Fibroblast of the aortic adventitia (primary cell): ENCODE results near the gene CASQ2. TPM values are rescaled to one million over a fixed set of nuclear protein-coding genes. Genes with fewer than 3 reads are reported as not detected.

Experiments used
- DNase-seq: peaks from one replicate; pipeline ENCODE4 v3.0.0-alpha.2; 2010; ENCODE audit warnings: low read depth
- H3K4me3 ChIP-seq: 2 replicates; pipeline ENCODE4 v1.5.1; 2011; ENCODE audit warnings: low read depth, mild to moderate bottlenecking, control low read depth, low read length, moderate library complexity
- CTCF ChIP-seq: IDR thresholded peaks from 2 replicates; pipeline ENCODE4 v1.5.1; 2011; ENCODE audit warnings: mild to moderate bottlenecking, low read length, control low read depth, inconsistent platforms; ENCODE audit not compliant: insufficient read depth
- total RNA-seq: library from RNA; depleted of rRNA; stranded (reverse); fragments of >200 nt; gene quantifications from 2 replicates; pipeline ENCODE4 v1.2.3, GENCODE V29; 2012; ENCODE audit warnings: low replicate concordance

Gene CASQ2
- total RNA-seq, 1 donor = not detected

- no peak for DNase-seq
- TF ChIP-seq CTCF = no peak
- no peak overlapping the region for H3K4me3 ChIP-seq
Observed at GRCh38 chr1:115705085-115705951, 63.2 kb downstream of the CASQ2 start.

- DNase-seq = no peak
- TF ChIP-seq CTCF = no peak
- H3K4me3 ChIP-seq = no peak overlapping the region
Observed at GRCh38 chr1:115702959-115703358, 65.6 kb downstream of the CASQ2 start.

GRCh38 chr1:115701090-115701489 lies 67.4 kb downstream of the CASQ2 start:
- TF ChIP-seq CTCF = no peak
- H3K4me3 ChIP-seq = no peak overlapping the region
- DNase-seq = no peak

GRCh38 chr1:115697619-115698018 lies 70.9 kb downstream of the CASQ2 start:
- TF ChIP-seq CTCF = no peak
- DNase-seq = no peak
- no peak overlapping the region for H3K4me3 ChIP-seq

- no peak overlapping the region for H3K4me3 ChIP-seq
- TF ChIP-seq CTCF = no peak
- DNase-seq = no peak
Observed at GRCh38 chr1:115694805-115695204, 73.7 kb downstream of the CASQ2 start.

- DNase-seq = no peak
- no peak overlapping the region for H3K4me3 ChIP-seq
- no peak for TF ChIP-seq CTCF
Observed at GRCh38 chr1:115692224-115692623, 76.3 kb downstream of the CASQ2 start.
